Hematopoietic multipotent progenitor cell treated with erythropoietin and hydrocortisone succinate and interleukin-3 and kit ligand, for 6 days (in vitro differentiated cells): ENCODE results near the gene EHD3.

ENCODE experiments used
- DNase-seq: peaks from one replicate; pipeline ENCODE4 v3.0.0-alpha.2; 2015

Gene EHD3

GRCh38 chr2:31233741-31234682, at the start of gene EHD3:
Gene EHD3, plus strand, starts transcription at chr2:31234152. Its CDS starts 470 bp downstream, at chr2:31234622.
- DNase-seq: peak; percentile 84

DNA sequence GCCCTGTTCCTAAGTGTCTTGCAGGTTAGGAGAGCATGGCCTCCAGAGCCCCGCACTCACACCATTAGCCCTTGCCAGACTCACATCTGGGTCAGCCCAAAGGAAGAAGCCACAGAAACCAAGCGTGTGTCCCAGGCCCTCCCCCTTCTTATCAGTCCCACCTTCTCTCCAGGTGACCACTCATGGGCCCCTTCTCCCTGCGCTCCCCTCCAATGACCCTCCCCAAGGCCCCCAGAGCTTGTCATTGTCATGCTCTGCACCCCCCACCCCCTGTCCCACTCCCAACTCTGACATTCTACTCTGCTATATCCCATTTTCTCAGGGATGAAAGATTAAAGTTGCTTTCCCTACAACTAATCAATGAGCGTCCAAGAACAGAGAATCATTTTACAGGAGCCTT, 46.8 kb upstream of the EHD3 start:
- no peak for DNase-seq

DNA sequence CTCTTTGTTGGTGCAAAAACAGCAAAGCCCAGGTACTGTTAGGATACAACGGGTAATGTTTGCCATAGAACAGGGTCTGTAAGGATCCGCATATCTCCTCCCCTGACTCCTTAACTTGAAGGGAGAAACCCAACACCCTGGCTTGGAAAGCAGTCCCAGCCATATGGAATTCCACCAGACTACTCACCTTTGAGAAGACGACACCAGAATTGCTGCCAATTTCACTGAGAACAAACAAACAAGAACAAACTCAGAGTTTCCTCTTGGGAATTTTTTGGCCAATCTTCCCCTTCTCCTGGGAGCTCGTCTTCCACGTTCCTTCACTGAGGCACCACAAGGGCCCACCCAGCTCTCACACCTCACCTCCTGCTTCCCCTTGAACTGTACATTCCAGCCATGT, 45.8 kb upstream of the EHD3 start:
- no peak for DNase-seq

DNA sequence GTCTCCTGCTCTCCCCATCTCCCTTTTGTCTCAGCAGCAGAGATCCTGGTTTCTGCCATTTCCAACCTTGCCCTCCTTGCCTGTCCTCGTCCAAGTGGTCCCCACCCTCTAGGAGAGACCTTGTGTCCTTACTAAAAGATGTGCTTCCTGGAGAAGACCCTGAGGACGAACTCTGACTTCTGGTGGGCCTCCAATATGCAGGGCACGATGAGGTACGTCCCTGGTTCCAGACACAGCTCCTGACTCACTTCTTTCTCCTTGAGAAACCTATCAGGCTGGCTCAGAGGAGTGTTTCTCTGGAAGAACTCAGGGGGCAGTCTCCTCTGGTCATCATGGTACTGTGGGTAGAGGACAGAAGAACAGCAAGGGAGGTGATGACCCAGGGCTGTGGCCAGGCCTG, 44.8 kb upstream of the EHD3 start:
- no peak for DNase-seq

GRCh38 chr2:31190188-31190587, 43.8 kb upstream of the EHD3 start:
- no peak for DNase-seq

DNA sequence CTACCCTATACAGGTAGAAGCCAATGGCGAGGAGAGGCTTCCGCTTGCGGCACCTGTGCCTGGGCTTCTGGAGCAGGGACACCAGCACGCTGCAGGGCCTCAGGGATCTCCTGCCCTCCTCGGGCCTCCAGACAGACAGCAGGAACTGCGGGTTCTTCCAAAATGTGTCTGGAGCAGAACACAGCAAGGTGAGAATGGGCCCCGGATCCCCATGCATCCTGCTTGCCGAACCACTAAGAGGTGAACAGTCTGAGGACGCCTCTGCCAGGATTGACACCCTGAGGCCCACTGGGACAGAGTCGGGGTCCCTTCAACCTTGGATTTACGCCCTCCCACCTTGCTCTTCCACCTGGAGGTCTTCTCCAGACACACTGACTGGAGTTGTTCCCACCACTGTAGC, 42.0 kb upstream of the EHD3 start:
- DNase-seq: no peak

DNA sequence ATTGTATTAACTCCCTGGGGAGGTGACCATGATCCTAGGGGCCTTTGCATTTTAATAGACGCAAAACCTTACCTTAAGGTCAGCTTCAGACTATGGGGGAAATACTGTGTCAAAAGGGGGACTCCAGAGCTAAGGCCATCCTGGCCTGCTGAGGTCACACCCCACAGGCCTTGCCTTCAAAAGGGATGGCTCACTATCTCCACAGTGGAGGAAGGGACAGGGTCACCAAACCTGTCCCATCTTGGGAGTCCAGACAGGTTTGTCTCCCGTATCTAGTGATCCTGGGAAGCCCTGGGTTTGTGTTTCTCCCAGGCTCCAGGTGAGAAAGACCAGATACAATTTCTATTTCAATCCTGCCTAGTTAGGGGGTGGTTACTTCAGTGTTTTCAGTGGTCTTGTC, 41.6 kb upstream of the EHD3 start:
- DNase-seq: no peak

DNA sequence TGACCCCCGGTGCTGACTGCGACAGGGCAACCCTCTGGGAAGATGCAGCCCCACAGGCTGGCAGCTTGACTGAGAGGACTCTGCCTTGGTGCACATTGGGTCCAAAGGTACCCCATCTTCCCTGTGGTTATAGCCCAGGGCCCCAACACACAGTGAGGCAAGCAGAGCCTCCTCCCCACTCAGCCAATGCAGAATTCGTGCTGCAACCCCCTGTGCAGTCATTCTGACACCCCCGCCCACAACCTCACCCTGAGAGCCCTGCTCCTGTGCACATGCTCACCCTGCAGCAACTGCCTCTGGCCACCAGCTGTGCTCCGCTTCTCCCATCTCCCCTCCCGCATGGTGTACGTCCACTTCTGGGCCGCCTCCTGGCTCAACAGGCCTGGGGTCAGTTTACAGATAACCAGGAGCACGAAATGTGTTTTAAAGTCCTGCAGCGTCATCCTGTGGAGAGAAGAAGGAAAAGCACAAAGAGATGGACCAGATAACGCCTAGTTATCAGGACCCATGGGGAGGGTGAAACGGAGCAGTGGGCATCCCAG, 41.0 kb upstream of the EHD3 start:
- no peak for DNase-seq

DNA sequence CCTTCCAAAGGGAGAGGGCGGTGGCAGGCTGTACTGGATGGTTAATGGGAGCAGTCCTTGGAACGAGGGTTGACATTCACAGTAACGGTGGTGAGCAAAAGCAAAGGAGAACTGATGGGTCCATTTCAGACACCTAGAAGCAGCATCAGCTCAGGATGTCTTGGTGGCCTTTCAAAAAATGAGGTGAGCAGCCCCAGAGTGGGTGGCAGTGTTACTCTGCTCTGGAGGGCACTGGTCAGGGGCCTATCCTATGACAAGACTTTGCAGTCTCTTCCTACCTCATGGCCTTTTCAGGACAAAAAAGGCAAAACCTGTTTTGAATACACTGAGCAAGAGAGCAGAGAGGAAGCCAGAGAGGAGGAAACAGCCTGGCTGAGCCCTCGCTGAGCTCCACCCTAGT, 40.1 kb upstream of the EHD3 start:
- no peak for DNase-seq

- no peak for DNase-seq
Observed at GRCh38 chr2:31196622-31197021, 37.3 kb upstream of the EHD3 start.

DNA sequence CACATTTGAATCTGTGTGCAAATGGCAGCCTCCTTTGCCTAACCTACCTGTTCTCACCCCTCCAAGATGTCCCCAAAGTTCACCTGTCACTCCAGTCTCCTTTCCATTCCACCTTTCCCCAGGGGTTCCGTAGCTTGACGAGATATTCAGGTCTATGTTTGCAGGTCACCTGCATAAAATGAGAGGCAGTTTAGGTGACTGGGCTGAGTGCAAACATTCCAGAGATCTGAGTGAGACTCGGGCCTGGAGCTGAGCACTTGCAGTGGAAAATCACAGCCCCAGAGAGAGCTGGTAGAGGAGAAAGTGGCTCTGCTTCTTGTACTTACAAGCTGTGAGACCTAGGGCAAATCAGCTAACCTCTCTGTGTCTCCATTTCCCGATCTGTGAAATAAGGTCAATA, 36.8 kb upstream of the EHD3 start:
- DNase-seq: no peak

GRCh38 chr2:31197669-31198068, 36.3 kb upstream of the EHD3 start:
- DNase-seq: no peak

GRCh38 chr2:31199206-31199605, 34.7 kb upstream of the EHD3 start:
- no peak for DNase-seq

DNA sequence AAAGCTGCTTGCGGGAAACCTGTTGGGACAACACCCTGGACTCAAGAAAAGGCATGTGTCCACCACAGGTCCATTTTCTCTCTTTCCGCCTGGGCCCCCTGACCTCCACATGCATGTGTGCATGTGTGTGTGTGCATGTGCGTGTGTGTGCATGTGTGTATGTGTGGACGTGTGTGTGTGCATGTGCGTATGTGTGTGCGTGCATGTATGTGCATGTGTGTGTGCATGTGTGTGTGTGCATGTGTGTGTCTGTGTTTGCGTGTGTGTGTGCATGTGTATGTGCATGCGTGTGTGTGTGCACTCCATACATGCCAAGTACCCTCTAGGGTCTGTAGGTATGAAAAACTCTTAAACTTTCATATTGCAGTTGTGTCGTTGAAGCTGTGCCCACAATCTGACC, 33.0 kb upstream of the EHD3 start:
- DNase-seq: no peak

GRCh38 chr2:31202041-31202440, 31.9 kb upstream of the EHD3 start:
- no peak for DNase-seq

- no peak for DNase-seq
Observed at GRCh38 chr2:31202833-31203232, 31.1 kb upstream of the EHD3 start.

GRCh38 chr2:31203916-31204315, 30.0 kb upstream of the EHD3 start:
- DNase-seq: no peak

DNA sequence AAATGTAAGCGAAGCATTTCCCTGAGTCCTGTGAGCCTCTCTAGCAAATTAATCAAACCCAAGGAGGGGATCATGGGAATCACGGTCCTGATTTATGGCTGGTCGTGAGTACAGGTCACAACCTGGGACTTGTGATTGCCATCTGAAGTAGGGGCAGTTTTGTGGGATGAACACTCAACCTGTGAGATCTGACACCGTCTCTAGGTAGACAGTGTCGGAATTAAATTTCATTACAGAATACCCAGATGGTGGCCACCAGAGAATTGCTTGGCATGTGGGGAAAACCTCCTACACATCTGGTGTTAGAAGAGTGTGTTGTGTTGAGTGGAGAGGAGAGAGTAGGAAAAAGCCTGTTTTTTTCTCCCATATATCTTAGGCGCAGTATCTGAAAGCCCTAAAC, 29.2 kb upstream of the EHD3 start:
- no peak for DNase-seq

- no peak for DNase-seq
Observed at GRCh38 chr2:31205186-31205585, 28.8 kb upstream of the EHD3 start.

GRCh38 chr2:31205613-31206012, 28.3 kb upstream of the EHD3 start:
- DNase-seq: no peak

- no peak for DNase-seq
Observed at GRCh38 chr2:31207790-31208189, 26.2 kb upstream of the EHD3 start.

- DNase-seq: no peak
Observed at GRCh38 chr2:31208240-31208639, 25.7 kb upstream of the EHD3 start.

DNA sequence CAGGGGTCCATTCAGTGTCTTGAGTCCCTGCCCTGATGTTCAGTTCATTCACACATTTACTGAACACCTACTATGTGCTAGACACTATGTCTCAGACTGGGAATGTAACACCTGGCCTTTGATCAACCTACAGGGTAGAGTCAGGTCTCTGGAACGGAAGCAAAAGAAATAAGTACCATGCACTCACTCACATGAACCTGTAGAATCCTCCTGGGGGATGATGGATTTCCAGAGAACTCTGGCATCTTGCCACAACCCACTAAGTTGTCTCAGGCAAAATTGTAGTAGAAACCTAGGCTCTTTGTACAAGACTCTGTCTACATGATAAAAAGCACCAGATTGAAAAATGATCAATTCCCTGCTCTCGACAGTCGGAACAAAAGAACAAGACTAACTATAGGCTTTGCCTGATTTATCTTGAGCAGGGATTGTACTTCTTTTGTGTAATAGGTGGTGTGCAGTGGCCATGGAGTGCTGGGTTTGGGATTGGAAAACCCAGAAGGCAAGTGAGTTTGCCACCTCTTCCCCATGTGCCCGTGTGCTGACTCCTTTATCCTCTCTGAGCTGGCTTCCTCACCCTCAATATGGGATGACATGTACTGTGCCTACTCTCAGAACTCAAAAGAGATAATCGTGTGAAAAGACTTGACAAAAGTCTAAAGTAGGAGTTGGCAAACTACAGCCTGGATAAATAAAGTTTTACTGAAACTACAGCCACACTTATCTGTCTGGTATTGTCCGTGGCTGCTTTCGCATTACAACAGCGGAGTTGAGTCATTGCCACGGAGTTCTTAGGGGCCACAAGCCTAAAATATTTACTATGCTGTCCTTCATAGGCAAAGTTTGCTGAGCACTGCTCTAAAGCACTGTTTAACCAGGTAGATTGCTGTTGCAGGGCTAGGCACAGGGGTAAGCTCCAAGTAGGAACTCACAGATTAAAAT, 21.0 kb upstream of the EHD3 start:
- no peak for DNase-seq
